ENCODE data around the gene U2AF1L4.

Gene U2AF1L4

GRCh38 chr19:35731353-35731752 lies 13.9 kb downstream of the U2AF1L4 start:
- POLR2A ChIA-PET: interaction anchor here (2.0 to 13.6 kb wide), 2 partner anchors 6 to 17 kb away, joined by 7 to 204 read pairs; partner anchors contain the start of gene LIN37
- H3K4me1 ChIP-seq (ENCODE audit: control insufficient read depth, insufficient read depth, low read length): no peaks in the 10 kb centered on the region
- H3K27ac ChIP-seq (ENCODE audit: extremely low read depth, low read depth, low read length): no peak overlapping the region
- H3K4me3 ChIP-seq (ENCODE audit: low read depth, low read length): no peak overlapping the region
- H3K9me3 ChIP-seq (ENCODE audit: control insufficient read depth, insufficient read depth, low read depth, low read length): no peaks in the 10 kb centered on the region
- CTCF ChIA-PET: interaction anchor here (1.3 kb wide), 1 partner anchor 10 kb away, joined by 4 read pairs; no protein-coding TSS in a partner anchor
- peaks cover 95 to 97% of the 10 kb centered on the region in 2 experiments for H3K36me3 ChIP-seq (ENCODE audit: control insufficient read depth in 2 of 2, insufficient read depth in 1 of 2, low read length in 2 of 2)
- TF ChIP-seq ZNF510 (tag by site-specific recombination; IDR thresholded peaks at IDR 0.05; ENCODE audit: insufficient replicate concordance) (no peak), EGR2 (tag by site-specific recombination; IDR thresholded peaks at IDR 0.05; ENCODE audit: low read depth) (peak; percentile 43; the same call in 1 of the 2 replicates), KLF1 (tag by site-specific recombination; IDR thresholded peaks at IDR 0.05) (peak; percentile 99), ZNF600 (tag by site-specific recombination; IDR thresholded peaks at IDR 0.05) (peak; percentile 81), HOXC10 (CRISPR knock-in tag; IDR thresholded peaks at IDR 0.05) (no peak), SP2 (tag by site-specific recombination; IDR thresholded peaks at IDR 0.05) (0 out of 2 replicates have a peak, but pooled peaks have one; percentile 12), HIC1 (tag by site-specific recombination; IDR thresholded peaks at IDR 0.05) (0 out of 2 replicates have a peak, but pooled peaks have one; percentile 6)
- TF ChIP-seq, protein P1, sequence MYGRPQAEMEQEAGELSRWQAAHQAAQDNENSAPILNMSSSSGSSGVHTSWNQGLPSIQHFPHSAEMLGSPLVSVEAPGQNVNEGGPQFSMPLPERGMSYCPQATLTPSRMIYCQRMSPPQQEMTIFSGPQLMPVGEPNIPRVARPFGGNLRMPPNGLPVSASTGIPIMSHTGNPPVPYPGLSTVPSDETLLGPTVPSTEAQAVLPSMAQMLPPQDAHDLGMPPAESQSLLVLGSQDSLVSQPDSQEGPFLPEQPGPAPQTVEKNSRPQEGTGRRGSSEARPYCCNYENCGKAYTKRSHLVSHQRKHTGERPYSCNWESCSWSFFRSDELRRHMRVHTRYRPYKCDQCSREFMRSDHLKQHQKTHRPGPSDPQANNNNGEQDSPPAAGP (tag by site-specific recombination; IDR thresholded peaks at IDR 0.05): 0 out of 2 replicates have a peak, but pooled peaks have one; percentile 32

GRCh38 chr19:35730326-35730725 lies 14.9 kb downstream of the U2AF1L4 start:
- H3K36me3 ChIP-seq (ENCODE audit: control insufficient read depth in 2 of 2, insufficient read depth in 1 of 2, low read length in 2 of 2): peaks cover 97 to 98% of the 10 kb centered on the region in 2 experiments
- POLR2A ChIA-PET: interaction anchor here (0.9 to 13.6 kb wide), 4 partner anchors 7 to 36 kb away, joined by 3 to 204 read pairs (median 6); partner anchors contain the start of genes IGFLR1 and LIN37
- TF ChIP-seq ZSCAN23 (tag by site-specific recombination; IDR thresholded peaks at IDR 0.05): no peak
- TF ChIP-seq GLI4 (tag by site-specific recombination; IDR thresholded peaks at IDR 0.05): no peak
- TF ChIP-seq ZNF776 (tag by site-specific recombination; IDR thresholded peaks at IDR 0.05; ENCODE audit: borderline replicate concordance): no peak
- TF ChIP-seq ZNF629 (tag by site-specific recombination; IDR thresholded peaks at IDR 0.05): no peak
- TF ChIP-seq EGR2 (tag by site-specific recombination; IDR thresholded peaks at IDR 0.05; ENCODE audit: low read depth): no peak
- TF ChIP-seq, protein P2, sequence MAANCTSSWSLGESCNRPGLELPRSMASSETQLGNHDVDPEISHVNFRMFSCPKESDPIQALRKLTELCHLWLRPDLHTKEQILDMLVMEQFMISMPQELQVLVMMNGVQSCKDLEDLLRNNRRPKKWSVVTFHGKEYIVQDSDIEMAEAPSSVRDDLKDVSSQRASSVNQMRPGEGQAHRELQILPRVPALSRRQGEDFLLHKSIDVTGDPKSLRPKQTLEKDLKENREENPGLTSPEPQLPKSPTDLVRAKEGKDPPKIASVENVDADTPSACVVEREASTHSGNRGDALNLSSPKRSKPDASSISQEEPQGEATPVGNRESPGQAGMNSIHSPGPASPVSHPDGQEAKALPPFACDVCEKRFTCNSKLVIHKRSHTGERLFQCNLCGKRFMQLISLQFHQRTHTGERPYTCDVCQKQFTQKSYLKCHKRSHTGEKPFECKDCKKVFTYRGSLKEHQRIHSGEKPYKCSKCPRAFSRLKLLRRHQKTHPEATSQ (tag by site-specific recombination; IDR thresholded peaks at IDR 0.05): no peak
- TF ChIP-seq ZNF426 (tag by site-specific recombination; IDR thresholded peaks at IDR 0.05): no peak
- no peak overlapping the region for H3K4me3 ChIP-seq (ENCODE audit: low read depth, low read length)
- no peaks in the 10 kb centered on the region for H3K4me1 ChIP-seq (ENCODE audit: control insufficient read depth, insufficient read depth, low read length)
- CTCF ChIA-PET: interaction anchor here (0.7 to 1.3 kb wide), 3 partner anchors 11 to 192 kb away, joined by 3 to 4 read pairs (median 3); no protein-coding TSS in a partner anchor
- H3K9me3 ChIP-seq (ENCODE audit: control insufficient read depth, insufficient read depth, low read depth, low read length): no peaks in the 10 kb centered on the region
- no peak overlapping the region for H3K27ac ChIP-seq (ENCODE audit: extremely low read depth, low read depth, low read length)

- no peak overlapping the region for H3K4me3 ChIP-seq (ENCODE audit: low read depth, low read length)
- peaks cover 97 to 98% of the 10 kb centered on the region in 2 experiments for H3K36me3 ChIP-seq (ENCODE audit: control insufficient read depth in 2 of 2, insufficient read depth in 1 of 2, low read length in 2 of 2)
- CTCF ChIA-PET: interaction anchor here (1.0 kb wide), 1 partner anchor 35 kb away, joined by 3 read pairs; no protein-coding TSS in a partner anchor
- POLR2A ChIA-PET: interaction anchor here (1.3 to 13.6 kb wide), 3 partner anchors 8 to 19 kb away, joined by 4 to 204 read pairs (median 7); partner anchors contain the start of genes IGFLR1 and LIN37
- peak overlapping the region; percentile 31; the same call in 1 of the 2 replicates for H3K27ac ChIP-seq (ENCODE audit: extremely low read depth, low read depth, low read length)
- H3K9me3 ChIP-seq (ENCODE audit: control insufficient read depth, insufficient read depth, low read depth, low read length): no peaks in the 10 kb centered on the region
- no peaks in the 10 kb centered on the region for H3K4me1 ChIP-seq (ENCODE audit: control insufficient read depth, insufficient read depth, low read length)
- TF ChIP-seq ZNF184 (tag by site-specific recombination; IDR thresholded peaks at IDR 0.05) (no peak), ZNF791 (tag by site-specific recombination; IDR thresholded peaks at IDR 0.05) (no peak), ZNF433 (tag by site-specific recombination; IDR thresholded peaks at IDR 0.05; ENCODE audit: low read depth) (no peak), PRDM1 (tag by site-specific recombination; IDR thresholded peaks at IDR 0.05) (no peak), ZNF510 (tag by site-specific recombination; IDR thresholded peaks at IDR 0.05; ENCODE audit: insufficient replicate concordance) (no peak), HOXD13 (CRISPR knock-in tag; IDR thresholded peaks at IDR 0.05; ENCODE audit: borderline replicate concordance) (no peak), ZNF837 (tag by site-specific recombination; IDR thresholded peaks at IDR 0.05) (no peak), ZNF157 (tag by site-specific recombination; IDR thresholded peaks at IDR 0.05) (no peak), MEIS1 (CRISPR knock-in tag; IDR thresholded peaks at IDR 0.05; ENCODE audit: borderline replicate concordance) (no peak), ZNF626 (tag by site-specific recombination; IDR thresholded peaks at IDR 0.05) (no peak)
- TF ChIP-seq, protein P3, sequence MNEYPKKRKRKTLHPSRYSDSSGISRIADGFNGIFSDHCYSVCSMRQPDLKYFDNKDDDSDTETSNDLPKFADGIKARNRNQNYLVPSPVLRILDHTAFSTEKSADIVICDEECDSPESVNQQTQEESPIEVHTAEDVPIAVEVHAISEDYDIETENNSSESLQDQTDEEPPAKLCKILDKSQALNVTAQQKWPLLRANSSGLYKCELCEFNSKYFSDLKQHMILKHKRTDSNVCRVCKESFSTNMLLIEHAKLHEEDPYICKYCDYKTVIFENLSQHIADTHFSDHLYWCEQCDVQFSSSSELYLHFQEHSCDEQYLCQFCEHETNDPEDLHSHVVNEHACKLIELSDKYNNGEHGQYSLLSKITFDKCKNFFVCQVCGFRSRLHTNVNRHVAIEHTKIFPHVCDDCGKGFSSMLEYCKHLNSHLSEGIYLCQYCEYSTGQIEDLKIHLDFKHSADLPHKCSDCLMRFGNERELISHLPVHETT (tag by site-specific recombination; IDR thresholded peaks at IDR 0.05): no peak
- TF ChIP-seq, protein P1 (tag by site-specific recombination; IDR thresholded peaks at IDR 0.05): no peak
Measured at GRCh38 chr19:35729763-35730162, 15.5 kb downstream of the U2AF1L4 start.

Measured in HEK293 (cell line).